DND-41 (cell line): ENCODE data around the gene LIME1.

Source experiments
- ATAC-seq: fragments of 200-7000 bp; cut with Tn5 transposase; 3 replicates; pipeline ENCODE4 v1.9.1; 2021; ENCODE audit warnings: low read depth; ENCODE audit not compliant: insufficient read depth
- DNase-seq: peaks from one replicate; pipeline ENCODE4 v3.0.0-alpha.2; 2020
- H2AFZ ChIP-seq: 2 replicates; pipeline ENCODE4 v1.6.0; 2012; ENCODE audit warnings: low read depth, low read length
- H3K27ac ChIP-seq: 2 replicates; pipeline ENCODE4 v1.5.1; 2012; ENCODE audit warnings: low read length, inconsistent platforms
- H3K27me3 ChIP-seq: fragments of 200-600 bp; sonication (generic); 2 replicates; pipeline ENCODE4 v1.6.0; 2012; ENCODE audit warnings: low read length, mild to moderate bottlenecking, inconsistent platforms; ENCODE audit not compliant: insufficient read depth, poor library complexity
- H3K36me3 ChIP-seq: 2 replicates; pipeline ENCODE4 v1.5.1; 2012; ENCODE audit warnings: low read length, inconsistent platforms; ENCODE audit not compliant: insufficient read depth
- H3K4me1 ChIP-seq: 2 replicates; pipeline ENCODE4 v1.5.1; 2012; ENCODE audit warnings: mild to moderate bottlenecking, low read length; ENCODE audit not compliant: insufficient read depth
- H3K4me2 ChIP-seq: 2 replicates; pipeline ENCODE4 v1.6.0; 2012; ENCODE audit warnings: mild to moderate bottlenecking, moderate library complexity, low read length, inconsistent platforms; ENCODE audit not compliant: insufficient read depth
- H3K4me3 ChIP-seq, 2 experiments: fragments of 200-600 bp in 1 of 2; shearing (Covaris generic) in 1 of 2; 2 replicates each; pipeline ENCODE4 v1.5.1; 2012 to 2016; ENCODE audit warnings: inconsistent platforms in 2 of 2, low read length in 2 of 2, mild to moderate bottlenecking in 2 of 2, low read depth in 1 of 2, moderate library complexity in 1 of 2
- H3K79me2 ChIP-seq: 2 replicates; pipeline ENCODE4 v1.6.0; 2012; ENCODE audit warnings: low read length, inconsistent platforms; ENCODE audit not compliant: insufficient read depth
- H3K9ac ChIP-seq: 2 replicates; pipeline ENCODE4 v1.6.0; 2012; ENCODE audit warnings: low read depth, mild to moderate bottlenecking, inconsistent platforms, low read length, moderate library complexity
- H3K9me3 ChIP-seq: 2 replicates; pipeline ENCODE4 v1.5.1; 2012; ENCODE audit warnings: low read length, moderate library complexity, mild to moderate bottlenecking, inconsistent platforms; ENCODE audit not compliant: insufficient read depth, severe bottlenecking
- H4K20me1 ChIP-seq: 2 replicates; pipeline ENCODE4 v1.6.0; 2012; ENCODE audit warnings: low read length; ENCODE audit not compliant: insufficient read depth
- EZH2 ChIP-seq: IDR thresholded peaks from 3 replicates; pipeline ENCODE4 v1.6.1; 2012; ENCODE audit warnings: borderline replicate concordance, low read depth, mild to moderate bottlenecking, moderate library complexity, low read length, inconsistent platforms; ENCODE audit not compliant: severe bottlenecking
- TF ChIP-seq, protein P1 (sequence below): IDR thresholded peaks from 2 replicates; pipeline ENCODE4 v1.5.1; 2012; ENCODE audit warnings: borderline replicate concordance, low read length, moderate library complexity, mild to moderate bottlenecking; ENCODE audit not compliant: poor library complexity, severe bottlenecking; ENCODE audit errors: extremely low read depth

LIME1 gene

DNA sequence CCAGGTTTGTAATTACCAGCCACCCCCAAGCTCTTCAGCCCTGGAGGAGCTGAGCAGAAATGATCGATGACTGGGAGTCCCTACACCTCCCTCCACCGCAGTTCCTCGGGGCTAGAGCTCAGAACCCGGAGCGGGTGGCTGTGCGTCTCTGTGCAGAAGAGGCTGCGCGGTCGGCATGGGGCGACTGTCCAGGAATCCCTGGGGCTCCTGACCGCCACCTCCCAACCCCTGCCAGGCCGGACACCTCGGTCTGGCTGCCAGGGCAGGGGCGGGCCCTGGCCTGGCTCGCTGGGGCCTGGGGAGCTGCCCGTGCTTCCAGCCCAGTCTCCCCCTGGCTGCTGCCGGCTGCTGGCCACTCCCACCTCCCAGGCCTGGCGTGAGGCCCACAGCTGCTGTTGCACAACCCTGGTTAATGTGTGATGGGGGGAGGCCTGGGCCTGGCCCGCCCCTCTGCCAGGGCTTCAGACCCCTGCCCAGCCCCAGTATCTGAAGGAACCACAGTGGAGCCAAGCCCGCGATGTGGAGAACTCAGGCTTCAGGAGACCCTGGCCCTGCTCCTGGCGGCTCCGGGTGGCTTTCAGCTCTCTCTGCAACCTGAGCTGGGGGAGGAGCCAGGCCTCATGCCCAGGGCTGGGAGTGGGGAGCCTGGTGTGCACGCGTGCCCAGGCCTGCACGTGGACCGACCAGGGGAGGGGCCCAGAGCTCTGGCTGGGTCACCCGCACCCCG is 4.3 kb downstream of the LIME1 start:
- peaks cover 31% of the 10 kb centered on the region for H4K20me1 ChIP-seq
- peak overlapping the region; percentile 28 to 63 for H3K4me3 ChIP-seq
- TF ChIP-seq, protein P1, sequence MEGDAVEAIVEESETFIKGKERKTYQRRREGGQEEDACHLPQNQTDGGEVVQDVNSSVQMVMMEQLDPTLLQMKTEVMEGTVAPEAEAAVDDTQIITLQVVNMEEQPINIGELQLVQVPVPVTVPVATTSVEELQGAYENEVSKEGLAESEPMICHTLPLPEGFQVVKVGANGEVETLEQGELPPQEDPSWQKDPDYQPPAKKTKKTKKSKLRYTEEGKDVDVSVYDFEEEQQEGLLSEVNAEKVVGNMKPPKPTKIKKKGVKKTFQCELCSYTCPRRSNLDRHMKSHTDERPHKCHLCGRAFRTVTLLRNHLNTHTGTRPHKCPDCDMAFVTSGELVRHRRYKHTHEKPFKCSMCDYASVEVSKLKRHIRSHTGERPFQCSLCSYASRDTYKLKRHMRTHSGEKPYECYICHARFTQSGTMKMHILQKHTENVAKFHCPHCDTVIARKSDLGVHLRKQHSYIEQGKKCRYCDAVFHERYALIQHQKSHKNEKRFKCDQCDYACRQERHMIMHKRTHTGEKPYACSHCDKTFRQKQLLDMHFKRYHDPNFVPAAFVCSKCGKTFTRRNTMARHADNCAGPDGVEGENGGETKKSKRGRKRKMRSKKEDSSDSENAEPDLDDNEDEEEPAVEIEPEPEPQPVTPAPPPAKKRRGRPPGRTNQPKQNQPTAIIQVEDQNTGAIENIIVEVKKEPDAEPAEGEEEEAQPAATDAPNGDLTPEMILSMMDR: no peak
- TF ChIP-seq EZH2: no peak
- peak overlapping the region; percentile 57 for H2AFZ ChIP-seq
- DNase-seq (peak; percentile 44), ATAC-seq (no peak; the same call in 2 of the 3 replicates)
- peaks cover 54% of the 10 kb centered on the region for H3K36me3 ChIP-seq
- peak overlapping the region; percentile 66 for H3K27ac ChIP-seq
- H3K79me2 ChIP-seq: peaks cover 8% of the 10 kb centered on the region; the same call in 1 of the 2 replicates
- peaks cover 22% of the 10 kb centered on the region for H3K4me1 ChIP-seq
- no peaks in the 10 kb centered on the region for H3K27me3 ChIP-seq
- peak overlapping the region; percentile 80 for H3K4me2 ChIP-seq
- peak overlapping the region; percentile 74 for H3K9ac ChIP-seq
- no peaks in the 10 kb centered on the region for H3K9me3 ChIP-seq

DNA sequence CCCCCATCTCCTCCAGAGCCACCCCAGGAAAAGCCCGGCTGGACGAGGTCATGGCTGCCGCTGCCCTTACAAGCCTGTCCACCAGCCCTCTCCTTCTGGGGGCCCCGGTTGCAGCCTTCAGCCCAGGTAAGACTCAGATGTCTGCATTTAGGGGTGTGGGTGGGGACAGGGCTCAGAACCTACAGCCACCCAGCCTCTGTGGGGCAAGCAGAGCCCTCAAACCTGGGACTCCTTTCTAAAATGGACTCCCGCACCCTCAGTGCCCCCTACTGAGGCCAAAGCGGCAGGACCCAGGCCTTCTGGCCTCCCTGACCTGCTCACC is 4.9 kb downstream of the LIME1 start:
- H2AFZ ChIP-seq: no peak overlapping the region
- peaks cover 27% of the 10 kb centered on the region for H4K20me1 ChIP-seq

DNA sequence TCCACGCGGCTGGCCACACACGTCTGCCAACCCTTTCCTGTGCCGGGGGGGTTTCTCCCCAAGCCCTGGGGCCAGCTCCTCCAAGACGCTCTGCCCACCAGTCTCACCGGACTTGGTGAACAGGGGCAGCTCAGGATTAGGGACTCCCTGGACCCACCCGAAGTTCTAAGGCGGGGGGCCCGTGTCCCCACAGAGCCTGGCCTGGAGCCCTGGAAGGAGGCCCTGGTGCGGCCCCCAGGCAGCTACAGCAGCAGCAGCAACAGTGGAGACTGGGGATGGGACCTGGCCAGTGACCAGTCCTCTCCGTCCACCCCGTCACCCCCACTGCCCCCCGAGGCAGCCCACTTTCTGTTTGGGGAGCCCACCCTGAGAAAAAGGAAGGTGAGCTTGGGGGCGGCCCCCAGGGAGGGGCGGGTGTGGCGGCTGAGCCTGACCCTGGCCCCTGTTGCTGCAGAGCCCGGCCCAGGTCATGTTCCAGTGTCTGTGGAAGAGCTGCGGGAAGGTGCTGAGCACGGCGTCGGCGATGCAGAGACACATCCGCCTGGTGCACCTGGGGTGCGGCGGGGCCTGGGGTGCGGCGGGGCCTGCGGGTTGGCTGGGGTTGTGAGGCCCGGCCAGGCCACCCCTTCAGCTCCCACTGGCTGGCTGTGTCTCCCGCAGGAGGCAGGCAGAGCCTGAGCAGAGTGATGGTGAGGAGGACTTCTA is 5.4 kb downstream of the LIME1 start:
- peaks cover 22% of the 10 kb centered on the region for H3K4me1 ChIP-seq
- H4K20me1 ChIP-seq: peaks cover 27% of the 10 kb centered on the region
- no peak for TF ChIP-seq EZH2
- TF ChIP-seq, protein P1: no peak
- peaks cover 44% of the 10 kb centered on the region for H3K36me3 ChIP-seq
- no peak overlapping the region for H2AFZ ChIP-seq
- peak overlapping the region; percentile 80 for H3K4me2 ChIP-seq
- ATAC-seq (no peak), DNase-seq (no peak)
- peaks cover 8% of the 10 kb centered on the region; the same call in 1 of the 2 replicates for H3K79me2 ChIP-seq
- no peaks in the 10 kb centered on the region for H3K27me3 ChIP-seq
- no peak overlapping the region for H3K27ac ChIP-seq
- peak overlapping the region; percentile 74; the same call in 1 of the 2 replicates for H3K9ac ChIP-seq
- no peak overlapping the region for H3K4me3 ChIP-seq
- no peaks in the 10 kb centered on the region for H3K9me3 ChIP-seq

More for the DNA sequence above, 4.9 kb downstream of the LIME1 start:
- Histone ChIP-seq H3K9me3 (no peaks in the 10 kb centered on the region), H3K9ac (peak overlapping the region; percentile 74), H3K27ac (peak overlapping the region; percentile 57), H3K4me2 (peak overlapping the region; percentile 80), H3K36me3 (peaks cover 49% of the 10 kb centered on the region), H3K4me3 (peak overlapping the region in 1 of 2 experiments; percentile 63; a peak in 1 of 4 replicates), H3K4me1 (peaks cover 22% of the 10 kb centered on the region), H3K27me3 (no peaks in the 10 kb centered on the region), H3K79me2 (peaks cover 8% of the 10 kb centered on the region; the same call in 1 of the 2 replicates)
- TF ChIP-seq EZH2: no peak
- TF ChIP-seq, protein P1: no peak
- DNase-seq (no peak), ATAC-seq (no peak)
